ENCODE data around the gene CYP26A1.

Gene CYP26A1

DNA sequence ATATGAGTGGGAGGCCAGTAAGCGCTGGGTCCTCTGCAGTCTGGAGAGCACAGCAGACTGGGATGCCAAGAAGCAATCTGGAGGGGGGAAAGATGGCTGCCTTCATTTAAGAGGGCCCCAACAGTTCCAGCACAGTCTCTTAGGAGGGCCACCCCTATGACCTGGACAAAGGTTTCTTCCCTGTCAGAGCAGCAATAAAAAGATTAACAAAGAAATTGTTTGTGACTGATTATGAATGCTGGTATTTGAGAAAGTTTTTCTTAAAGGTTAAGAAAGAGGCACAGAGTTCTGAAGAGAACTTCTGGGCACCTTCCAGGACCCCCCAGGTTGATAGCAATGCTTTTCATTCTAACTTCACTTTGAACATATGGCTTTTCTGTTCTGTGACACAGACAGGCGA is 52.3 kb downstream of the CYP26A1 start:
- ATAC-seq = no peak

DNA sequence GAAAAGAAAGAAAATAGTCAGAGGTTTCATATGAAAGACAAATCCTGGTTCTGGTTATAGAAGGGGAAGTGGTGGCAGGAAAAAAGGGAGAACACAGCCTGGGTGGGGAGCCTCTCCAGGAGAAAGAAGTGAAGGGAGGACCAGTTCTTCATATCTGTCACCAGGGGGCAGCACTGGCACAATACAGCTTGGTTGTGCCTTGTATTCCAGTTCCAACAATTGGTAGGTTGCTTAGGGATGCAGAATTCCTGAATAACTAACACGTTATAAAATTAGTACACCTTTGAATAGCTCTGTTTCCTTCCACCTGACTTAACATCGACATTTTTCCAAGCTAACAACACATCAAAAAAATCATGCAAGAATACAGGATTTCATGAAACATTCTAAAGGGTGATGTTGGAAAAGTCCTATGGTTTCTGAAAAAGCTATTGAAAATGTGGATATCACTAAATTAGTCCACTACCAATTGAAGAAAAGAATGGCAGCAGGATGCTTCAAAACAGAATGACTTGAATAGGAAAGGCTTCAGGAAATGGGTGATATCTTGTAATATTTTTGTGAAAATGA is 52.9 kb downstream of the CYP26A1 start:
- ATAC-seq = no peak

Data from activated CD4-positive, CD25-positive, alpha-beta regulatory T cell treated with anti-CD3 and anti-CD28 coated beads, Interleukin-2, amount 50 U/mL, for 24 hours (primary cell).